Hepatocyte (in vitro differentiated cells): ENCODE results near the gene STYK1. TPM values are rescaled to one million over a fixed set of nuclear protein-coding genes. Genes with fewer than 3 reads are reported as not detected.
A peak's percentile ranks its signal among the peaks of the same experiment; 100 is the strongest.

Experiments used
- DNase-seq: peaks from one replicate; pipeline ENCODE4 v3.0.0-alpha.2; 2016; ENCODE audit warnings: low spot score
- H2AFZ ChIP-seq: fragments of 200-600 bp; sonication (generic); 2 replicates; pipeline ENCODE4 v1.6.0; 2016; ENCODE audit warnings: antibody characterized with exemption, mild to moderate bottlenecking
- H3K27ac ChIP-seq: fragments of 200-600 bp; sonication (generic); 2 replicates; pipeline ENCODE4 v1.5.1; 2016; ENCODE audit warnings: mild to moderate bottlenecking
- H3K27me3 ChIP-seq: fragments of 200-600 bp; sonication (generic); 2 replicates; pipeline ENCODE4 v1.6.1; 2016
- H3K36me3 ChIP-seq: fragments of 200-600 bp; sonication (generic); replicated peaks from 2 replicates; pipeline ENCODE4 v1.5.1; 2016; ENCODE audit warnings: low read depth; ENCODE audit not compliant: insufficient read depth
- H3K4me1 ChIP-seq: fragments of 200-600 bp; sonication (generic); 2 replicates; pipeline ENCODE4 v1.5.1; 2016; ENCODE audit warnings: mild to moderate bottlenecking, moderate library complexity; ENCODE audit not compliant: insufficient read depth
- H3K4me2 ChIP-seq: fragments of 200-600 bp; sonication (generic); 2 replicates; pipeline ENCODE4 v1.6.0; 2016
- H3K4me3 ChIP-seq: fragments of 200-600 bp; sonication (generic); 2 replicates; pipeline ENCODE4 v1.5.1; 2016; ENCODE audit warnings: mild to moderate bottlenecking
- H3K79me2 ChIP-seq: fragments of 200-600 bp; sonication (generic); 2 replicates; pipeline ENCODE4 v1.6.0; 2017; ENCODE audit warnings: mild to moderate bottlenecking
- H3K9me2 ChIP-seq: fragments of 200-600 bp; sonication (generic); replicated peaks from 2 replicates; pipeline ENCODE4 v1.6.0; 2017; ENCODE audit warnings: mild to moderate bottlenecking; ENCODE audit not compliant: insufficient read depth
- H3K9me3 ChIP-seq: fragments of 200-600 bp; sonication (generic); 2 replicates; pipeline ENCODE4 v1.5.1; 2016; ENCODE audit warnings: low read depth, mild to moderate bottlenecking
- H4K20me1 ChIP-seq: fragments of 200-600 bp; sonication (generic); 2 replicates; pipeline ENCODE4 v1.6.0; 2016; ENCODE audit warnings: mild to moderate bottlenecking; ENCODE audit not compliant: insufficient read depth, poor library complexity, severe bottlenecking
- EZH2 ChIP-seq: fragments of 200-600 bp; sonication (generic); IDR thresholded peaks from 2 replicates; pipeline ENCODE4 v1.6.1; 2016; ENCODE audit warnings: antibody characterized with exemption, mild to moderate bottlenecking, borderline replicate concordance
- EZH2phosphoT487 ChIP-seq: fragments of 200-600 bp; sonication (generic); IDR thresholded peaks from one replicate; pipeline ENCODE4 v1.6.1; 2018; ENCODE audit warnings: antibody characterized with exemption, mild to moderate bottlenecking, low read depth, moderate library complexity; ENCODE audit not compliant: unreplicated experiment, severe bottlenecking
- whole genome bisulfite sequencing: methylation state at CpG from one replicate; pipeline ENCODE4 v1.1.6; 2016; ENCODE audit warnings: low lambda C conversion rate; ENCODE audit errors: missing lambda C conversion rate; 5-methylcytosine and 5-hydroxymethylcytosine counted together
- polyA plus RNA-seq: library from polyadenylated mRNA; unstranded; fragments of >200 nt; fragmentation: Nextera tagmentation; extraction: Ambion mirVana; gene quantifications from 2 replicates; pipeline ENCODE4 v1.2.1, GENCODE V29; 2016
- total RNA-seq: library from RNA; depleted of rRNA; stranded (reverse); fragments of >200 nt; gene quantifications from 2 replicates; pipeline ENCODE4 v1.2.3, GENCODE V29; 2014
- TF ChIP-seq, protein P1 (sequence below): fragments of 200-600 bp; sonication (generic); IDR thresholded peaks from 2 replicates; pipeline ENCODE4 v1.5.1; 2016; ENCODE audit warnings: antibody characterized with exemption, mild to moderate bottlenecking; ENCODE audit not compliant: poor library complexity

STYK1 gene
- total and polyA plus RNA-seq, 2 experiments from 2014 or later = 0.58 to 3.6 TPM

DNA sequence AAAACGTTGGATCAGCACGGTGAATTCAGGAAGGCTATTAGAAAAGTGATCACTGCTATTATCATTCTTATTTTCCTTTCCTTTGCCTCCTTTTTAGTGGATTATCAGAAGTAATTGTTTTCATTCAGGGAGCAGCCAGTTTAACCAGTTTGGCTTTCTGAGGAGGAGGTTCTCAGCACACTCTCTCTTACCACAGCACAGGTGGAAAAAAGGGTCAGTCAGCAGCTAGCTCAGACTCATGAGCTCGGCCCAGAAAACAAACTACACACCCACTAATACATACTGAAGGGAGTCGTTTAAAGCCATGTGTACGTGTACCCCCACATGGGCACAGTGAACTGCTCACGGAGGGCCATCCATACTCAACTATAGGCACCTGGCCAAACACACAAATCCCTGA, 37.2 kb downstream of the STYK1 start:
- Histone ChIP-seq H3K36me3 (no peaks in the 10 kb centered on the region), H3K4me2 (no peak overlapping the region), H3K4me1 (peaks cover 4% of the 10 kb centered on the region), H2AFZ (no peak overlapping the region), H3K27ac (peak overlapping the region; percentile 31), H3K79me2 (no peaks in the 10 kb centered on the region), H3K4me3 (no peak overlapping the region), H3K27me3 (no peaks in the 10 kb centered on the region), H3K9me2 (no peaks in the 10 kb centered on the region), H3K9me3 (no peaks in the 10 kb centered on the region), H4K20me1 (no peaks in the 10 kb centered on the region)
- 51% methylated on average over 6 of the region's 6 CpGs for WGBS
- TF ChIP-seq EZH2phosphoT487 (no peak), EZH2 (no peak)
- TF ChIP-seq, protein P1, sequence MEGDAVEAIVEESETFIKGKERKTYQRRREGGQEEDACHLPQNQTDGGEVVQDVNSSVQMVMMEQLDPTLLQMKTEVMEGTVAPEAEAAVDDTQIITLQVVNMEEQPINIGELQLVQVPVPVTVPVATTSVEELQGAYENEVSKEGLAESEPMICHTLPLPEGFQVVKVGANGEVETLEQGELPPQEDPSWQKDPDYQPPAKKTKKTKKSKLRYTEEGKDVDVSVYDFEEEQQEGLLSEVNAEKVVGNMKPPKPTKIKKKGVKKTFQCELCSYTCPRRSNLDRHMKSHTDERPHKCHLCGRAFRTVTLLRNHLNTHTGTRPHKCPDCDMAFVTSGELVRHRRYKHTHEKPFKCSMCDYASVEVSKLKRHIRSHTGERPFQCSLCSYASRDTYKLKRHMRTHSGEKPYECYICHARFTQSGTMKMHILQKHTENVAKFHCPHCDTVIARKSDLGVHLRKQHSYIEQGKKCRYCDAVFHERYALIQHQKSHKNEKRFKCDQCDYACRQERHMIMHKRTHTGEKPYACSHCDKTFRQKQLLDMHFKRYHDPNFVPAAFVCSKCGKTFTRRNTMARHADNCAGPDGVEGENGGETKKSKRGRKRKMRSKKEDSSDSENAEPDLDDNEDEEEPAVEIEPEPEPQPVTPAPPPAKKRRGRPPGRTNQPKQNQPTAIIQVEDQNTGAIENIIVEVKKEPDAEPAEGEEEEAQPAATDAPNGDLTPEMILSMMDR = no peak
- no peak for DNase-seq

- Histone ChIP-seq H3K4me1 (peaks cover 4% of the 10 kb centered on the region), H3K79me2 (no peaks in the 10 kb centered on the region), H3K9me2 (no peaks in the 10 kb centered on the region), H3K4me2 (no peak overlapping the region), H3K36me3 (no peaks in the 10 kb centered on the region), H4K20me1 (no peaks in the 10 kb centered on the region), H3K27ac (peak overlapping the region; percentile 22), H3K27me3 (no peaks in the 10 kb centered on the region), H3K9me3 (no peaks in the 10 kb centered on the region), H3K4me3 (no peak overlapping the region), H2AFZ (no peak overlapping the region)
- no peak for DNase-seq
- 70% methylated on average over 3 of the region's 3 CpGs for WGBS
- TF ChIP-seq EZH2 = no peak
- no peak for TF ChIP-seq EZH2phosphoT487
- TF ChIP-seq, protein P1 = no peak
These were observed 37.7 kb downstream of the STYK1 start for GRCh38 chr12:10636124-10636523.

- no peaks in the 10 kb centered on the region for H3K27me3 ChIP-seq
- H3K36me3 ChIP-seq = no peaks in the 10 kb centered on the region
- H3K4me1 ChIP-seq = peaks cover 4% of the 10 kb centered on the region
- no peak overlapping the region for H3K4me3 ChIP-seq
- WGBS = 87% methylated on average over 2 of the region's 2 CpGs
- no peaks in the 10 kb centered on the region for H3K9me2 ChIP-seq
- H4K20me1 ChIP-seq = no peaks in the 10 kb centered on the region
- no peak overlapping the region for H3K4me2 ChIP-seq
- H3K9me3 ChIP-seq = no peaks in the 10 kb centered on the region
- no peak overlapping the region for H2AFZ ChIP-seq
- H3K79me2 ChIP-seq = no peaks in the 10 kb centered on the region
- no peak for DNase-seq
- TF ChIP-seq, protein P1 = no peak
- TF ChIP-seq EZH2phosphoT487 (no peak), EZH2 (no peak)
- H3K27ac ChIP-seq = no peak overlapping the region
These were observed 38.5 kb downstream of the STYK1 start for GRCh38 chr12:10635306-10635705.

DNA sequence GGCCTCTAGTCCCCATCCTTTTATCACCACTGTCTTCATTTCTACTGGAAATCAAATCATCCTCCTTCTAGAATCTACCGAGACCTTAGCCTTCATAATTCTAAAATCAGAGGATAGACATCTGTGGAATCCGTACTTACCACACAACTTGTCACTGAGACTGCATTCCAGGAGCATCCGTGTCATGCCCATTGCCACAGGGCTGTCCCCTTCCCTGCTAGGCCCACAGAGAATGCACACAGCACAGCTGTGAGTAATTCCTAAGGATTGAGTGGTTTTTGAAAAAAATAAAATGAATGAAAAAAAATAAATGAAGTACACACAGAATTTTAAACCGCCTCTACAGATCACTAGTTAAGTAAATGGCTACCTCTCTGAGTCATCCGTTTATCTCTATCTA, 39.4 kb downstream of the STYK1 start:
- Histone ChIP-seq H3K27me3 (no peaks in the 10 kb centered on the region), H2AFZ (no peak overlapping the region), H3K79me2 (no peaks in the 10 kb centered on the region), H3K36me3 (no peaks in the 10 kb centered on the region), H3K27ac (no peak overlapping the region), H3K9me3 (no peaks in the 10 kb centered on the region), H3K9me2 (no peaks in the 10 kb centered on the region), H3K4me2 (no peak overlapping the region), H3K4me3 (no peak overlapping the region), H3K4me1 (peaks cover 4% of the 10 kb centered on the region), H4K20me1 (no peaks in the 10 kb centered on the region)
- WGBS = 87% methylated on average over 5 of the region's 5 CpGs
- TF ChIP-seq EZH2phosphoT487 (no peak), EZH2 (no peak)
- TF ChIP-seq, protein P1 = no peak
- no peak for DNase-seq
